GM12865 (cell line): Measurements from ENCODE around the gene CPNE7.

Source experiments
- DNase-seq: peaks from one replicate; pipeline ENCODE4 v3.0.0; 2010; ENCODE audit warnings: low read depth
- H3K4me3 ChIP-seq: 2 replicates; pipeline ENCODE4 v1.5.1; 2011; ENCODE audit warnings: mild to moderate bottlenecking, low read depth, low read length, control low read depth
- TF ChIP-seq, protein P1 (sequence below): IDR thresholded peaks from 2 replicates; pipeline ENCODE4 v1.5.1; 2011; ENCODE audit warnings: low read length, control low read depth, low read depth, inconsistent platforms; ENCODE audit not compliant: insufficient read depth; ENCODE audit errors: missing control alignments

Gene CPNE7

DNA sequence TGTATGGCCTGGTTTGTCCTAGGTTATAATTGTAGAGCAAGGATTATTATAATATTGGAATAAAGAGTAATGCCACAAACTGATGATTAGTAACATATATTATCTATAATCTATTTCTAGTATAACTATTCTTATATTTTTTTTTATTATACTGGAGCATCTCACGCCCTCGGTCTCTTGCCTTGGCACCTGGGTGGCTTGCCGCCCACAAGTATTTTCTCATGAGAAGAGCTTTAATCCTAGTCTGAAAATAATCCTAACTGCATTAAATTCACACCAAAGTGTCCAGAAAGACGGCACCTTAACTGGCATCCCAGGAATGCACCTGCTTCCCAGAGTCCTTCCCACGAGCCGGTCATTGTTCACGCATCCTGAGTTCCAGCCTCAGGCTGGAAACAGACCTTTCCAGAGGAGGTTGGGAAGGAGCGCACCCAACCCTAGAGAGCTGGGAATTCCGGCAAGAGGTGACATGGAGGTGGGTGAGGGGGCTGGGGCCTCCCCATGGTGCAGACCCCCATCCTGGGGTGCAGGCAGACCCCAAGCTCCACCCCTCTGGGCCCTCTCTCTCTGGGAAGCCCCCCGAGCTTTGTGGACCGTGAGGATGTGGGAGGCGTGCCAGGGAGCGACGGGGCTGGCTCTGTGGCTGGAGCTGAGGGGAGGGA, 66.0 kb downstream of the CPNE7 start:
- H3K4me3 ChIP-seq = no peak overlapping the region
- DNase-seq = no peak
- TF ChIP-seq, protein P1, sequence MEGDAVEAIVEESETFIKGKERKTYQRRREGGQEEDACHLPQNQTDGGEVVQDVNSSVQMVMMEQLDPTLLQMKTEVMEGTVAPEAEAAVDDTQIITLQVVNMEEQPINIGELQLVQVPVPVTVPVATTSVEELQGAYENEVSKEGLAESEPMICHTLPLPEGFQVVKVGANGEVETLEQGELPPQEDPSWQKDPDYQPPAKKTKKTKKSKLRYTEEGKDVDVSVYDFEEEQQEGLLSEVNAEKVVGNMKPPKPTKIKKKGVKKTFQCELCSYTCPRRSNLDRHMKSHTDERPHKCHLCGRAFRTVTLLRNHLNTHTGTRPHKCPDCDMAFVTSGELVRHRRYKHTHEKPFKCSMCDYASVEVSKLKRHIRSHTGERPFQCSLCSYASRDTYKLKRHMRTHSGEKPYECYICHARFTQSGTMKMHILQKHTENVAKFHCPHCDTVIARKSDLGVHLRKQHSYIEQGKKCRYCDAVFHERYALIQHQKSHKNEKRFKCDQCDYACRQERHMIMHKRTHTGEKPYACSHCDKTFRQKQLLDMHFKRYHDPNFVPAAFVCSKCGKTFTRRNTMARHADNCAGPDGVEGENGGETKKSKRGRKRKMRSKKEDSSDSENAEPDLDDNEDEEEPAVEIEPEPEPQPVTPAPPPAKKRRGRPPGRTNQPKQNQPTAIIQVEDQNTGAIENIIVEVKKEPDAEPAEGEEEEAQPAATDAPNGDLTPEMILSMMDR = no peak

DNA sequence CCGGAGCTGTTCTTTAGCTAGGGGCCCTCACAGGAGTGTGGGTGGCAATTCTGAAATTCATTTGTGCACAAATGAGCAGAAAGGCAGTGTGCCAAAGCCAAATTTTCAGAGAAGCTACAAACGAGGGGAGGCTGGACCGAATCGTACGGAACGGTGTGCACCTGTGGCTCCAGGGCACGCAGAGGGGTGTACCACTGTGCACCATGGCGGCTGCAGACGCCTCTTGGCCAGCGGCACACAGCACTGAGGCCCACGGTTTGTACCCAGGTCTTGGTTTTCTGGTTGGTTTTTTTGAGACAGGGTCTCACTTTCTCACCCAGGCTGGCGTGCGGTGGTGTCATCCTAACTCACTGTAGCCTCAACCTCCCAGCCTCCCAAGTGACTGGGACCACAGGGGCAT, 67.0 kb downstream of the CPNE7 start:
- DNase-seq = no peak
- TF ChIP-seq, protein P1 = no peak
- H3K4me3 ChIP-seq = no peak overlapping the region

DNA sequence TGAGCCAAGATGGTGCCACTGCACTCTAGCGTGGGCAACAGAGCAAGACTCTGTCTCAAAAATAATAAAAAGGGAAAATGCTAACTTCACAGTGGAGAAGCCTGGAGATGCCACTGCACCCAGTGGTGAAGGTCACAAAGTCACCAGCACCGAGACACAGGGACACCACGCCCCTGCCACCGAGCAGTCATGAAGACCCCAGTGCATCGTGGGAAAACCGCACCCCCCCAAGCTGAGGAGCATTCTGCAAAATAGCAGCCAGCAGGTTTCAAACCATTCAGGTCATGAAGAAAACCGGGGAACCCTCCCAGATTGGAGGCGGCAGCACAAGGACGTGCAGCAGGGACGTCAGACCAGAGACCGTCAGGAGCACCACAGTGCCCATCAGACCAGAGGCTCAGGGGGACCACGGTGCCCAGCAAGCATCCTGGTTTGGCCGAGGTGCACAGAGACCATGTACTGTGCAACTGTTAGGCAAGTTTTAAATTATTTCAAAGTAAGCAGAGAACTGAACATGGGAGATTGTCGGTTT, 68.3 kb downstream of the CPNE7 start:
- no peak overlapping the region for H3K4me3 ChIP-seq
- TF ChIP-seq, protein P1 = no peak
- no peak for DNase-seq

DNA sequence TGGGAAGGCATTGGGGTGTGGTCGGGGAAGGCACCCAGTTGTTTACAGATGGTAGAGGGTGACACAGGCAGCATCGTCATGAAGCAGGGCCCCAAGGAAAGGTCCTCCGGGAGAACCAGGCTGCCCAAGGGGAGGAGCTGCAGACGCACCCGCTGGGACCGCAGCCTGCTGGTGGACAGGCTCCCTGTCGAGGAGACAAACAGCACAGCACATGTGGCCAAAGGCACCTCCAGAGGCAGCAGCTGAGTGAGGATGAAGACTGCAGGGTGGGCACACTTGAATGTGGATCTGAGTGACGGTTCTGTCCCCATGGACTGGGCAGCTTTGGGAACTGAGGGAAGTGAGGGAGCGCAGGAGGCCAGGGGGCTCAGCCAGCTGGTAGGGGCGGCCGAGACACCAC, 69.6 kb downstream of the CPNE7 start:
- H3K4me3 ChIP-seq = no peak overlapping the region
- no peak for DNase-seq
- TF ChIP-seq, protein P1 = no peak

DNA sequence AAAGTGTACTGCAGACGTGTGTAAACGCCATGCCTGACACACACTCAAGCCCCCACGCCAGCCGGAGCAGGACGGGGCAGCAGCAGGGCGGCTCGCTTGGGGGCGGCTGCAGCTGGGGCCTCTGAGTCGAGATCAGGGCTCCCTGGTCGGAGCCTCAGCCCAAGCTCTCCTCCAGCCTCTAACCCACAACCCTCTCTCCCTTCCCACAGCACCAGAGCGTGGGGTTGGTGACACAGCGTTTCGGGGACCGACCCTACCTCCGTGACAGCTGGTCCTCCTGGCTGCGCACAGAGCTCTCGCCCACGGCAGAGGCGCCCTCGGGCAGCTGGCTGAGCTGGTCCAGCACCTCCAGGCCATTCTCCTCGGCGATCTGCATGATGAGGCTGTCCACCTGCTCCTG, 70.7 kb downstream of the CPNE7 start:
- TF ChIP-seq, protein P1 = no peak
- H3K4me3 ChIP-seq = no peak overlapping the region
- no peak for DNase-seq
